Naive thymus-derived CD8-positive, alpha-beta T cell (primary cell): ENCODE data around the gene TMEM33. TPM values are rescaled to one million over a fixed set of nuclear protein-coding genes. Genes with fewer than 3 reads are reported as not detected.

Experiments
- polyA plus RNA-seq, 3 donors: library from polyadenylated mRNA; unstranded; fragments of 300-500 nt; fragmentation: Illumina TruSeq; gene quantifications; one replicate each; pipeline ENCODE4 v1.2.3, GENCODE V29; 2021
- total RNA-seq, 8 experiments: library from RNA in 2 of 8; stranded (reverse) in 2 of 8; gene quantifications; one replicate each; pipeline ENCODE4 v1.2.3 and lab custom pipeline; 2021 to 2026

TMEM33 gene
- total and polyA plus RNA-seq, 5 experiments from 2014 or later = 9.8 to 40.1 (median 16.6) TPM

Other genes starting within 250 kb of the TMEM33 start
- gene PHOX2B, start 186.7 kb upstream of the TMEM33 start, total RNA-seq = not detected
- gene PHOX2B, start 186.7 kb upstream of the TMEM33 start, polyA plus RNA-seq = not detected
- gene DCAF4L1, start 46.3 kb downstream of the TMEM33 start, total RNA-seq = under 1 TPM; 0.55 to 0.78 TPM
- gene DCAF4L1, start 46.3 kb downstream of the TMEM33 start, polyA plus RNA-seq = under 1 TPM in 1 of 3 donors, not detected in 2; 0.06 TPM
- gene SLC30A9, start 55.1 kb downstream of the TMEM33 start, total RNA-seq = 10 to 100 TPM; 29.3 to 32.2 TPM
- gene SLC30A9, start 55.1 kb downstream of the TMEM33 start, polyA plus RNA-seq = 10 to 100 TPM; 38.1 to 40.9 (median 38.9) TPM
- under 1 TPM; 0.49 to 0.85 TPM for gene BEND4, start 217.2 kb downstream of the TMEM33 start, total RNA-seq
- gene BEND4, start 217.2 kb downstream of the TMEM33 start, polyA plus RNA-seq = under 1 TPM; 0.07 to 0.31 (median 0.20) TPM